GM10847 (cell line): Measurements from ENCODE around the gene CASQ1.

Source experiments
- POLR2A ChIP-seq: IDR thresholded peaks from 2 replicates; pipeline ENCODE4 v1.6.1; 2011; ENCODE audit not compliant: insufficient read length; ENCODE audit errors: extremely low read depth

The CASQ1 gene

GRCh38 chr1:160187407-160187806, 3.0 kb upstream of the CASQ1 start:
- TF ChIP-seq POLR2A = no peak

- no peak for TF ChIP-seq POLR2A
Measured at GRCh38 chr1:160188341-160188740, 2.0 kb upstream of the CASQ1 start.

- no peak for TF ChIP-seq POLR2A
Measured at GRCh38 chr1:160191756-160192155, 1.4 kb downstream of the CASQ1 start.

- TF ChIP-seq POLR2A = no peak
Measured at GRCh38 chr1:160192234-160192633, 1.9 kb downstream of the CASQ1 start.

- no peak for TF ChIP-seq POLR2A
Measured at GRCh38 chr1:160193091-160193819, 2.9 kb downstream of the CASQ1 start.

- no peak for TF ChIP-seq POLR2A
Measured at GRCh38 chr1:160193832-160194736, 3.7 kb downstream of the CASQ1 start.

GRCh38 chr1:160194737-160195059, 4.3 kb downstream of the CASQ1 start:
- no peak for TF ChIP-seq POLR2A

GRCh38 chr1:160196143-160196542, 5.8 kb downstream of the CASQ1 start:
- no peak for TF ChIP-seq POLR2A

GRCh38 chr1:160197231-160197630, 6.9 kb downstream of the CASQ1 start:
- TF ChIP-seq POLR2A = no peak

GRCh38 chr1:160200786-160201185, 10.4 kb downstream of the CASQ1 start:
- no peak for TF ChIP-seq POLR2A

GRCh38 chr1:160204526-160205241, 14.3 kb downstream of the CASQ1 start:
- TF ChIP-seq POLR2A = no peak

GRCh38 chr1:160205242-160206035, 15.1 kb downstream of the CASQ1 start, which contains the start of gene PEA15:
PEA15 (plus strand) TSS chr1:160205384; CDS start chr1:160211545, 6,161 bp downstream.
- peak; percentile 42 for TF ChIP-seq POLR2A

- TF ChIP-seq POLR2A = no peak
Measured at GRCh38 chr1:160206036-160206389, 15.6 kb downstream of the CASQ1 start.

- TF ChIP-seq POLR2A = no peak
Measured at GRCh38 chr1:160206421-160207117, 16.2 kb downstream of the CASQ1 start.
